ENCODE measurements around the gene NFIB.

DNA sequence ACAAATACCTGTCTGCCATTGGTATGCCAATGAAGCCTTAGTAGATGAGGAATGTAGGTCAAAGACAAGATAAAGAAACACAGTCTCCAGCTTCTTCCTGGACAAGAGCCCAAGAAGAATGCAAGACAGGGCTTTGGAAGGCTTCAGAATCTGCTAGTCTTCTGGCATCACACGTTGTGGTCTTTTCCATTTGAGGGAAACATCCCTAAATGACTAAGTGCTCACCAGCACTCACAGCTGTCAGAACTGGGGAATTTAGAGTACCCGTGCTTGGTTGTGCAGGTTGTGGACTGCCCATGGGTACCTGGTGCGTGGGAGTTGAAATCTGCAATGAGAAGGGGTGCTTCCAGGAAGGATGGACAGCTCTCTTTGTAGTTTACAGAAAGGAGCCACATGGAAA lies 27.1 kb upstream of the NFIB start:
- TF ChIP-seq, protein P1, sequence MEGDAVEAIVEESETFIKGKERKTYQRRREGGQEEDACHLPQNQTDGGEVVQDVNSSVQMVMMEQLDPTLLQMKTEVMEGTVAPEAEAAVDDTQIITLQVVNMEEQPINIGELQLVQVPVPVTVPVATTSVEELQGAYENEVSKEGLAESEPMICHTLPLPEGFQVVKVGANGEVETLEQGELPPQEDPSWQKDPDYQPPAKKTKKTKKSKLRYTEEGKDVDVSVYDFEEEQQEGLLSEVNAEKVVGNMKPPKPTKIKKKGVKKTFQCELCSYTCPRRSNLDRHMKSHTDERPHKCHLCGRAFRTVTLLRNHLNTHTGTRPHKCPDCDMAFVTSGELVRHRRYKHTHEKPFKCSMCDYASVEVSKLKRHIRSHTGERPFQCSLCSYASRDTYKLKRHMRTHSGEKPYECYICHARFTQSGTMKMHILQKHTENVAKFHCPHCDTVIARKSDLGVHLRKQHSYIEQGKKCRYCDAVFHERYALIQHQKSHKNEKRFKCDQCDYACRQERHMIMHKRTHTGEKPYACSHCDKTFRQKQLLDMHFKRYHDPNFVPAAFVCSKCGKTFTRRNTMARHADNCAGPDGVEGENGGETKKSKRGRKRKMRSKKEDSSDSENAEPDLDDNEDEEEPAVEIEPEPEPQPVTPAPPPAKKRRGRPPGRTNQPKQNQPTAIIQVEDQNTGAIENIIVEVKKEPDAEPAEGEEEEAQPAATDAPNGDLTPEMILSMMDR (conservative IDR thresholded peaks at IDR 0.05 in 1 of 2, IDR thresholded peaks at IDR 0.05 in 1 of 2; ENCODE audit: low read depth in 1 of 2, low read length in 2 of 2): no peak
- no peak for TF ChIP-seq EZH2 (IDR thresholded peaks at IDR 0.05; ENCODE audit: low read length, missing control alignments)
